ENCODE measurements around the gene LRFN2.

LRFN2 gene

GRCh38 chr6:40610229-40610628 is 23.1 kb upstream of the LRFN2 start:
- no peak for DNase-seq (ENCODE audit: extremely low read depth, low read depth)

DNA sequence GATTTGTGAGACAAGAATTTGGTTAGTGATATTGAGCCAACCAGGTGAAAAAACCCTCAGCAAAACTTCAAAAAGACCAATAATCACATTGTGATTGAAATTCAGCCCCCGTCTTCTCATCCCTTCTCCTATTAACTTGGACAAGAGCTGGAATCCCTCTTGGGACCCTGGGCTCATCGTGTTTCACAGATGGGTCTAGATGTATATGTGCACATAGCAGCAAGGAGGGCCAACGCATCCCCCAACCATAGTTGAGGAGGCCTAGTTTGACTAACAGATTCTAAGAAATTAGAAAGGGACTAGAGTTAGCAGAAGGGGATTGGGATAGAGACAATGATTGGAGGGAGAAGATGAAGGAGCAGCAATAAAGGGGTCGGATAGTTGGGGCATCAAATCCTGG is 19.8 kb upstream of the LRFN2 start:
- TF ChIP-seq, protein P1, sequence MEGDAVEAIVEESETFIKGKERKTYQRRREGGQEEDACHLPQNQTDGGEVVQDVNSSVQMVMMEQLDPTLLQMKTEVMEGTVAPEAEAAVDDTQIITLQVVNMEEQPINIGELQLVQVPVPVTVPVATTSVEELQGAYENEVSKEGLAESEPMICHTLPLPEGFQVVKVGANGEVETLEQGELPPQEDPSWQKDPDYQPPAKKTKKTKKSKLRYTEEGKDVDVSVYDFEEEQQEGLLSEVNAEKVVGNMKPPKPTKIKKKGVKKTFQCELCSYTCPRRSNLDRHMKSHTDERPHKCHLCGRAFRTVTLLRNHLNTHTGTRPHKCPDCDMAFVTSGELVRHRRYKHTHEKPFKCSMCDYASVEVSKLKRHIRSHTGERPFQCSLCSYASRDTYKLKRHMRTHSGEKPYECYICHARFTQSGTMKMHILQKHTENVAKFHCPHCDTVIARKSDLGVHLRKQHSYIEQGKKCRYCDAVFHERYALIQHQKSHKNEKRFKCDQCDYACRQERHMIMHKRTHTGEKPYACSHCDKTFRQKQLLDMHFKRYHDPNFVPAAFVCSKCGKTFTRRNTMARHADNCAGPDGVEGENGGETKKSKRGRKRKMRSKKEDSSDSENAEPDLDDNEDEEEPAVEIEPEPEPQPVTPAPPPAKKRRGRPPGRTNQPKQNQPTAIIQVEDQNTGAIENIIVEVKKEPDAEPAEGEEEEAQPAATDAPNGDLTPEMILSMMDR (IDR thresholded peaks at IDR 0.05; ENCODE audit: low read depth, low read length), result no peak
- DNase-seq (ENCODE audit: extremely low read depth, low read depth), result no peak

More at GRCh38 chr6:40610229-40610628, 23.1 kb upstream of the LRFN2 start:
- TF ChIP-seq, protein P1 (IDR thresholded peaks at IDR 0.05; ENCODE audit: low read depth, low read length), result no peak

- DNase-seq (ENCODE audit: extremely low read depth, low read depth), result no peak
- TF ChIP-seq, protein P1 (IDR thresholded peaks at IDR 0.05; ENCODE audit: low read depth, low read length), result no peak
Measured at GRCh38 chr6:40606526-40606925, 19.4 kb upstream of the LRFN2 start.

DNA sequence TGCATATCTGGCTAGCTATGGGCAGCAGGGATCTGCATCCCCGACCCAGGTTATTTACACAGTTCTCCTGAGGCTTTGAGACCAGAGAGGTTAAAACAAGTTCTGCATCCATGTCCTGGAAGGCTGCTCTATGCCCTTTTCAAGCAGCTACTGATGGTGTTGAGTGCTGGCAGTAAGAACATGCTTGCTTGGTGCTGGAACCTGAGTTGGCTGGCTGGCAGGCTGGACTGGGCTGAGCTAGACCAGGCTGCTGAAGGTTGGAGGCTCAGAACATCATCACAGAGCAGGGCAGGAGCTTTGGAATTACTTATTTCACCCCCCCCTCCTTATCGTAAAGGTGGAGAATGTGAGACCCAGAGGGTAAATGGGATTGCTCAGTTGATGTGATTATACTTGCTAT is 16.9 kb upstream of the LRFN2 start:
- TF ChIP-seq, protein P1 (IDR thresholded peaks at IDR 0.05; ENCODE audit: low read depth, low read length), result no peak
- DNase-seq (ENCODE audit: extremely low read depth, low read depth), result no peak

DNA sequence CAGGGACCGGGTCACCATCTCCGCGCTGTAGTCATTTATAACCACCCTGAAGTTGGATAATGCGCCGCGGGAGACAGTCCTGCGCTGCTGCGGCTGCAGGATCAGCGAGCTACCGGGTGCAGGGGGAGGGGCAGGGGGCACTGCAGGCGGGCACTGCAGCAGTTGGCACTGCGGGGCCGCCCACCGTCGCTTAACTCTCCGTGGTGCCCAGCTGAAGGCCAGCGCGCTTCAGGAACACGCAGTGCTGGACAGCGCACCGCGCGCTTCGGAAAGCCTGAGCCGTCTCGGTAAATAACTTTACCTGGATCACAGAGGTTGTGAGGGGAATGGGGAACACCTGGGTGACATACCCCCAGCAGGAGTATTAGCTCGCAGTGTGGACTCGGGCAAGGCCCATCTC is 12.4 kb upstream of the LRFN2 start:
- TF ChIP-seq, protein P1 (IDR thresholded peaks at IDR 0.05; ENCODE audit: low read depth, low read length), result no peak
- DNase-seq (ENCODE audit: extremely low read depth, low read depth), result no peak

DNA sequence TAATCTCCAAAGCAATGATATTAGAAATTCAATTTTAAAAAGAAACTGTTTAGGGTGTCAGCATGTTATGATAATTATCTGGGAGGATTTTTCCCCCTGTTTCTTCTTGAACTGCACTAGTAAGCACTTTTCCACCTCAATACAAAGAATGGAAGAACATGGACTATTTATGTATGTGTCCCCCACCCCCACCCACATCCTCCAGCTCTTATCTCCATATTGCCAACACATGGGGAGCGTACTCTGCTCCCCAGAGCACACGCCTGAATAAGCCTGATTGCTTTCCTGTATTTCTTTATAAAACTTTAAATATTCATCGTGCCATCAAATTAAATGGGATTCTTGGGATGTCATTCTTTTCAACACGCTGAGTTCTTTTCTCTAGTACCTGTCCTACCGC is 11.4 kb upstream of the LRFN2 start:
- DNase-seq (ENCODE audit: extremely low read depth, low read depth), result no peak
- TF ChIP-seq, protein P1 (IDR thresholded peaks at IDR 0.05; ENCODE audit: low read depth, low read length), result no peak

- TF ChIP-seq, protein P1 (IDR thresholded peaks at IDR 0.05; ENCODE audit: low read depth, low read length), result no peak
- no peak for DNase-seq (ENCODE audit: extremely low read depth, low read depth)
Measured at GRCh38 chr6:40597301-40597700, 10.1 kb upstream of the LRFN2 start.

Data from AG09319 (cell line).